WTC11 (cell line): ENCODE results near the gene NEURL1.

Experiments
- CTCF ChIP-seq: fragments of 200-600 bp; IDR thresholded peaks from 2 replicates; pipeline ENCODE4 v1.8.0; 2022; ENCODE audit warnings: antibody characterized with exemption
- ESRRA ChIP-seq: sonication (generic); formaldehyde crosslinking; IDR thresholded peaks from 2 replicates; pipeline ENCODE4 v1.8.1; 2022; ENCODE audit warnings: mild to moderate bottlenecking, missing genetic modification reagents, borderline replicate concordance
- FOXP4 ChIP-seq: sonication (generic); formaldehyde crosslinking; IDR thresholded peaks from 2 replicates; pipeline ENCODE4 v1.8.0; 2022; ENCODE audit warnings: mild to moderate bottlenecking, missing genetic modification reagents
- SP1 ChIP-seq: sonication (generic); formaldehyde crosslinking; conservative IDR thresholded peaks from 2 replicates; pipeline ENCODE4 v1.8.1; 2022; ENCODE audit warnings: missing genetic modification reagents
- TEAD1 ChIP-seq: sonication (generic); formaldehyde crosslinking; IDR thresholded peaks from 2 replicates; pipeline ENCODE4 v1.8.0; 2022; ENCODE audit warnings: mild to moderate bottlenecking, missing genetic modification reagents
- USF2 ChIP-seq: sonication (generic); formaldehyde crosslinking; IDR thresholded peaks from 2 replicates; pipeline ENCODE4 v1.8.1; 2023; ENCODE audit warnings: mild to moderate bottlenecking, missing genetic modification reagents, moderate library complexity

GRCh38 chr10:103635580-103635979 is 142.1 kb downstream of the NEURL1 start:
- TF ChIP-seq ESRRA = no peak
- TF ChIP-seq CTCF = no peak
- no peak for TF ChIP-seq USF2 (CRISPR knock-in tag)
- no peak for TF ChIP-seq SP1
- TF ChIP-seq TEAD1 (CRISPR knock-in tag) = no peak
- no peak for TF ChIP-seq FOXP4 (CRISPR knock-in tag)
